DMS53 (cell line): Measurements from ENCODE around the gene CHRND.

Experiments
- DNase-seq: peaks from one replicate; lab custom pipeline; 2025; lab: John Stamatoyannopoulos, UW

The CHRND gene

GRCh38 chr2:232573771-232574435 is 47.9 kb downstream of the CHRND start:
- no peak for DNase-seq

DNA sequence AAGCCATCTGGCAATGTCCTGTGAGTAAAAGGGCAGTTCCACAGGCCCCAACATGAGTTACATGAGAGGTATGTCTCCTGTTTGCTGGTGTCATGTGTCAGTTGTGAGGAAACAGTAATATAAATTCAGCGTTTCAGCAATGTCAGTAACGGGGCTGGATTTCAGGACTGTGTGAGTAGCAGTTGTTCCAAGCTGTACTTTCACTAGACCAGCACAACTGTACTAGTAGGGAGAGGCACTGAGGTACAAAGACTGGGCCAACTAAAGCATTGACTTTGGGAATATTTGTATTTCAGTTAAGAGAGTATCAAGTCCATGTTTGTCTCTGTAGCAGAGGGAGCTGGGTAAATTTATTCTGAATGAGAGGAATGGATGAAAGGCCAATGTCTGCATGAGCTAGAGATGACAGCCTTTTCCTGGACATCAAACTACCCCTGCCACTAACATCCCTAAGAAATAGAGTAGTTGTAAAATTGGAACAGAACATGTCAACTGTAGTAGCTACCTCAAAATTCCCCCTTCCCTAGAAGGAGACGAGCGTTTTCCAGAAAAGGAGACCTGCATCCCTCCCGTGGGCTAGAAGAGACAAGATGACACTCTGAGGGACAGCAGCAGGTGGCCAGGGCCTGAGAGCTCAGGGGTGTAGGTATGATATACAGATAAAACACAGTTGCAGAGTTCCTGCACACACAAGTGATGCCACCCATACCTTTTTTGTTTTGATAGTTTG is 48.9 kb downstream of the CHRND start:
- DNase-seq = no peak

DNA sequence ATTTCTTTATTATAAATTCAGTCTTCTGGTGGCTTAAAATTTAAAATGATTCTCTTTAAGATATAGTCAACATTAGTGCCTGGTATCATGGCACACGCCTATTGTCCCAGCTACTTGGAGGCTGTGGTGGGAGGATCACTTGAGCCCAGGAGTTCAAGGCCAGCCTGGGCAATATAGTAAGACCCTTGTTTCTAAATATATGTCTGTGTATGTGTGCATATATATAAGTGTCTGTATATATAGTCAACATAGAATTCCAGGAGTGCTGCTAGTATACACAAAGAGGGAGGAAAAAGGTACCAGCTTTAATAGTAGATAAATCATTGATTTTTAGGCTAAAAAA is 49.4 kb downstream of the CHRND start:
- DNase-seq = no peak

GRCh38 chr2:232576995-232577394 is 51.0 kb downstream of the CHRND start:
- DNase-seq = no peak

- DNase-seq = no peak
Observed at GRCh38 chr2:232577841-232578240, 51.9 kb downstream of the CHRND start.

DNA sequence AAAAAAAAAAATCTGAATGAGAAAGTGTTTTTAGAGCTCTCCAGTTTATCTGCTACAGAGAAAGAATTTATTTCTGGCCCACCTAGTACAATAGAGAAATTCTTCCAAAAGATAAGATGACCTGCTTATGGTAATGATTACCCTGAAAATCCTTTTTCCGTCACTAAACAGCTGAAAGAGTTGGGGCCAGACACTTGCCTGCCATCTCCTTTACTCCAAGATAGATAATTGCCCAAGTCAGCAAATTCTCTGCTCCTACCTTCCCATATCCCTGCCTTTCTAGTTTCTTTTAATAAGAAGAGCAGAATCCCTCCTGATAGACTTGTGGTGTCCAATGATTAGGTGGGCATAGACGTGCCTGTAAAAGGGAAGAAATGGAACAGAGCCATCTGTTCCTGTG is 52.7 kb downstream of the CHRND start:
- DNase-seq = no peak

- no peak for DNase-seq
Observed at GRCh38 chr2:232580648-232580981, 54.7 kb downstream of the CHRND start.

DNA sequence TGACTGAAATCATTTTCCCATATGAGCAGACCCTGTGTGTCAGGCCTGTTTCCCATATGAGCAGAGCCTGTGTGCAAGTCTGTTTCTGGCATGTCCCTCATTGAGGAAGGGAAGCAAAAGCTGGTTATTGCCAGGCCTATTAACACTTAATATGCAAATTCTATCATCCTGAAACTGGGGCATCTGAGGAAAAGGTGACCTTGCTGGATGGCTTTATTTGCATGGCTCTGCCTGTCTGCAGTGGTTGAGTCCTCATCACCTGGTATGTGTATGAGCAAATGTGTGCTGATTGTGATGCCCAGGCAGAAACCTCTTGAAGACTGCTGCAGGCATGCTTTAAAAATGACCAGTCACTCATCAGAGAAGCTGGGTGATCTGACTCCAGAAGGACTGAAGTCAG is 55.8 kb downstream of the CHRND start:
- DNase-seq = no peak

DNA sequence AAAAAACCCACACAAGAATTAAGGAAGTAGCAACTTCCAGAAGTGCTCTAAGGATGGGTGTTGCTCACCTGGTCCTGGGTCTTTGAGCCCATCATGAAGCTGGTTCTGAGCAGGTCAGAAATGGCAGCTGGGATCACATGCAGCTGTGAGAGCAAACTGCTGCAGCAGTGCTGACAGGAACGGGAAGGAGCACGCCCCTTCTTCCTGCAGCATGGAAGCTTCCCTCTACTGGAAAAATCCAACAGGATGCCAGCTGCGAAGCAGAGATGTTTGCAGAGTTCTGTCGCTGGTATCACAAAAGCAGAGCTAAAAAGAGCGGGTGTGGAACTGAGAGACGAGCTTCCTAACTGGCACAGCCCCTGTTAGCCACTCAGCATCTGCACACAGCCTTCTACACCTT is 58.3 kb downstream of the CHRND start:
- DNase-seq = no peak
